Endothelial cell of umbilical vein (primary cell): Measurements from ENCODE around the gene STOML1. TPM values are rescaled to one million over a fixed set of nuclear protein-coding genes. Genes with fewer than 3 reads are reported as not detected.

ENCODE experiments used
- BruUV-seq: library from RNA; stranded (reverse); fragments of 400-500 nt; replicated peaks from 2 replicates; lab custom pipeline; 2021; lab: Mats Ljungman, UMichigan
- CTCF ChIA-PET: fragments of 300-600, 350-600 bp; sonication (Branson Sonifier 250); formaldehyde crosslinking; loops from one replicate; lab custom pipeline; 2021; ENCODE audit warnings: antibody characterized with exemption, inconsistent platforms; lab: Charles Lee
- POLR2A ChIA-PET: fragments of 300-600, 350-600 bp; sonication (Branson Sonifier 250); formaldehyde crosslinking; loops from one replicate; lab custom pipeline; 2021; ENCODE audit warnings: antibody characterized with exemption, inconsistent platforms; lab: Charles Lee
- DNase-seq: peaks from one replicate; pipeline ENCODE4 v3.0.0-alpha.2; 2011; ENCODE audit warnings: low read depth, low spot score
- FAIRE-seq: peaks from 2 replicates; lab custom pipeline; 2011; peaks lifted over from hg19 to GRCh38; lab: Jason Lieb, UNC
- H2AFZ ChIP-seq: 2 replicates; pipeline ENCODE4 v1.6.0; 2012; ENCODE audit warnings: low read depth, low read length, control low read depth, inconsistent platforms
- H3K27ac ChIP-seq: 2 replicates; pipeline ENCODE4 v1.5.1; 2011; ENCODE audit warnings: low read depth, mild to moderate bottlenecking, control low read depth, low read length, moderate library complexity; ENCODE audit not compliant: insufficient read depth
- H3K27me3 ChIP-seq, 2 experiments: 2 replicates each; pipeline versions ENCODE4 v1.6.0 to v1.6.1; 2011; ENCODE audit warnings: low read length in 2 of 2, mixed read lengths in 1 of 2; ENCODE audit not compliant: control insufficient read depth in 2 of 2, insufficient read depth in 2 of 2
- H3K36me3 ChIP-seq, 2 experiments: 2 replicates in 1 of 2; 3 replicates in 1 of 2; pipeline ENCODE4 v1.5.1; 2011; ENCODE audit warnings: low read length in 2 of 2, mild to moderate bottlenecking in 1 of 2, moderate library complexity in 1 of 2; ENCODE audit not compliant: control insufficient read depth in 2 of 2, insufficient read depth in 2 of 2; ENCODE audit errors: extremely low read depth in 1 of 2
- H3K4me1 ChIP-seq: 3 replicates; pipeline ENCODE4 v1.5.1; 2011; ENCODE audit warnings: mild to moderate bottlenecking, low read length; ENCODE audit not compliant: control insufficient read depth, insufficient read depth; ENCODE audit errors: extremely low read depth
- H3K4me2 ChIP-seq: 2 replicates; pipeline ENCODE4 v1.6.1; 2011; ENCODE audit warnings: low read length, control low read depth, mixed read lengths; ENCODE audit not compliant: insufficient read depth
- H3K4me3 ChIP-seq, 3 experiments: fragments of 200-600 bp in 1 of 3; sonication (generic), shearing (Covaris generic) in 1 of 3; replicated peaks in 1 of 3; 2 replicates each; pipeline ENCODE4 v1.5.1; 2011 to 2016; ENCODE audit warnings: control low read depth in 3 of 3, low read length in 3 of 3, mild to moderate bottlenecking in 2 of 3, inconsistent platforms in 1 of 3, low read depth in 1 of 3, moderate library complexity in 1 of 3; ENCODE audit not compliant: insufficient read depth in 1 of 3
- H3K79me2 ChIP-seq: 2 replicates; pipeline ENCODE4 v1.6.0; 2012; ENCODE audit warnings: low read length, inconsistent platforms; ENCODE audit not compliant: control insufficient read depth, insufficient read depth
- H3K9ac ChIP-seq: replicated peaks from 2 replicates; pipeline ENCODE3; 2011; ENCODE audit warnings: low read length, control low read depth; ENCODE audit not compliant: insufficient read depth; ENCODE audit errors: extremely low read depth
- H3K9me1 ChIP-seq: replicated peaks from 3 replicates; pipeline ENCODE4 v1.6.0; 2011; ENCODE audit warnings: mild to moderate bottlenecking, low read length; ENCODE audit not compliant: control insufficient read depth, insufficient read depth; ENCODE audit errors: extremely low read depth
- H3K9me3 ChIP-seq: replicated peaks from 2 replicates; pipeline ENCODE4 v1.5.1; 2012; ENCODE audit warnings: low read length, inconsistent platforms; ENCODE audit not compliant: control insufficient read depth, insufficient read depth
- H4K20me1 ChIP-seq: replicated peaks from 2 replicates; pipeline ENCODE3; 2011; ENCODE audit warnings: mild to moderate bottlenecking, low read length; ENCODE audit not compliant: control insufficient read depth, insufficient read depth; ENCODE audit errors: extremely low read depth
- CTCF ChIP-seq, 2 donors: IDR thresholded peaks; 1 replicate in 1 of 2; 2 replicates in 1 of 2; pipeline ENCODE4 v1.5.1; 2011; ENCODE audit warnings: low read length in 2 of 2, mild to moderate bottlenecking in 2 of 2, moderate library complexity in 2 of 2, control low read depth in 1 of 2, inconsistent platforms in 1 of 2, low read depth in 1 of 2; ENCODE audit not compliant: insufficient read depth in 1 of 2; ENCODE audit errors: extremely low read depth in 1 of 2
- EZH2 ChIP-seq: IDR thresholded peaks from 2 replicates; pipeline ENCODE4 v1.6.1; 2012; ENCODE audit warnings: borderline replicate concordance, low read depth, mild to moderate bottlenecking, moderate library complexity, low read length, inconsistent platforms; ENCODE audit not compliant: severe bottlenecking
- FOS ChIP-seq: IDR thresholded peaks from 2 replicates; pipeline ENCODE4 v1.6.1; 2011; ENCODE audit warnings: mild to moderate bottlenecking, low read length, moderate library complexity, borderline replicate concordance; ENCODE audit not compliant: insufficient read depth
- GATA2 ChIP-seq: IDR thresholded peaks from 2 replicates; pipeline ENCODE4 v1.7.0; 2011; ENCODE audit warnings: low read depth, mild to moderate bottlenecking, moderate library complexity, mixed read lengths, low read length; ENCODE audit not compliant: insufficient read length, insufficient read depth
- JUN ChIP-seq: IDR thresholded peaks from 2 replicates; pipeline ENCODE4 v1.6.1; 2011; ENCODE audit warnings: borderline replicate concordance, low read depth; ENCODE audit not compliant: insufficient read length, insufficient read depth
- MAX ChIP-seq: IDR thresholded peaks from 2 replicates; pipeline ENCODE4 v1.6.1; 2011; ENCODE audit not compliant: insufficient read depth, insufficient read length
- POLR2A ChIP-seq: IDR thresholded peaks from 2 replicates; pipeline ENCODE4 v1.6.1; 2012; ENCODE audit warnings: low read depth, mild to moderate bottlenecking, control low read depth, low read length
- POLR2AphosphoS5 ChIP-seq: IDR thresholded peaks from 2 replicates; pipeline ENCODE4 v1.6.1; 2012; ENCODE audit warnings: low read depth, mild to moderate bottlenecking, control low read depth, low read length, moderate library complexity; ENCODE audit not compliant: insufficient read depth
- dilution Hi-C: fragments of 300-500 bp; cut with MboI; formaldehyde crosslinking; loops from one replicate; pipeline ENCODE4 v1.15.0; 2019; ENCODE audit warnings: low sequenced_read_pairs; ENCODE audit not compliant: extremely low pct_ligation_motif_present
- intact Hi-C: fragments of 100-400 bp; cut with micrococcal nuclease; formaldehyde crosslinking; loops from one replicate; pipeline ENCODE4 v1.10.0; 2022
- polyA plus RNA-seq, 4 experiments: library from polyadenylated mRNA; depleted of rRNA in 3 of 4; stranded (reverse) in 3 of 4; unstranded in 1 of 4; fragments of >200 nt; gene quantifications; 2 replicates each; pipeline versions ENCODE4 v1.2.1 to v1.2.3, GENCODE V29; 2011 to 2012; ENCODE audit warnings: missing spikeins in 1 of 4
- total RNA-seq: library from RNA; stranded (reverse); gene quantifications from 2 replicates; pipeline ENCODE4 v1.2.3, GENCODE V29; 2021

Gene STOML1
- total and polyA plus RNA-seq, 2 donors (not counting 3 experiments of a cell fraction or from before 2014, with no cell fraction given) = 12.9 to 15.4 TPM

- Histone ChIP-seq H4K20me1 (no peaks in the 10 kb centered on the region), H3K4me3 (no peak overlapping the region), H3K27me3 (no peaks in the 10 kb centered on the region), H2AFZ (no peak overlapping the region), H3K36me3 (no peaks in the 10 kb centered on the region), H3K9ac (no peak overlapping the region), H3K9me1 (no peaks in the 10 kb centered on the region), H3K9me3 (no peaks in the 10 kb centered on the region), H3K4me2 (no peak overlapping the region), H3K79me2 (no peaks in the 10 kb centered on the region), H3K4me1 (peaks cover 15% of the 10 kb centered on the region), H3K27ac (no peak overlapping the region)
- no TSS peak for BruUV-seq
- ChIA-PET POLR2A (no interaction called here), CTCF (interaction anchor here (1.4 to 6.9 kb wide), 2 partner anchors 13 to 18 kb away, joined by 6 to 217 read pairs; no protein-coding TSS in a partner anchor)
- dilution Hi-C loops (no loop called here), intact Hi-C loops (loop anchor here (5.0 kb wide), 3 partner anchors 178 to 368 kb away; partner anchors contain the start of gene ISLR2)
- DNase-seq = no peak
- no peak for FAIRE-seq
- TF ChIP-seq JUN (no peak), MAX (no peak), EZH2 (no peak), FOS (no peak), POLR2AphosphoS5 (no peak), CTCF (IDR thresholded peaks at IDR 0.05; ENCODE audit: extremely low read depth in 1 of 2, insufficient read depth in 1 of 2, low read depth in 1 of 2, low read length in 2 of 2) (no peak), GATA2 (no peak), POLR2A (no peak)
Observed at GRCh38 chr15:73954188-73955145, 37.6 kb downstream of the STOML1 start.
